Upper lobe of right lung (tissue), 1 donor: ENCODE measurements around the gene ANKS1B. TPM values are rescaled to one million over a fixed set of nuclear protein-coding genes. Genes with fewer than 3 reads are reported as not detected.
A peak's percentile ranks its signal among the peaks of the same experiment; 100 is the strongest.

ENCODE experiments used
- ATAC-seq: fragments of 200-7000 bp; cut with Tn5 transposase; one replicate; pipeline ENCODE4 v1.9.1; 2020; ENCODE audit warnings: mild to moderate bottlenecking, moderate library complexity
- DNase-seq: peaks from one replicate; pipeline ENCODE4 v3.0.0-alpha.2; 2020
- H3K27ac ChIP-seq: fragments of 200-600 bp; one replicate; pipeline ENCODE4 v1.8.0; 2022
- H3K27me3 ChIP-seq: fragments of 200-600 bp; one replicate; pipeline ENCODE4 v1.8.0; 2022; ENCODE audit warnings: mild to moderate bottlenecking
- H3K36me3 ChIP-seq: fragments of 200-600 bp; one replicate; pipeline ENCODE4 v1.8.0; 2022
- H3K4me1 ChIP-seq: fragments of 200-600 bp; one replicate; pipeline ENCODE4 v1.8.0; 2022
- H3K4me3 ChIP-seq: fragments of 200-600 bp; one replicate; pipeline ENCODE4 v1.8.0; 2022; ENCODE audit warnings: mild to moderate bottlenecking
- H3K9me3 ChIP-seq: fragments of 200-600 bp; one replicate; pipeline ENCODE4 v1.8.0; 2022
- intact Hi-C: fragments of 100-400 bp; cut with DNase I; formaldehyde crosslinking; loops from one replicate; pipeline ENCODE4 v1.11.0; 2022
- total RNA-seq: library from RNA; stranded (reverse); fragmentation: NEBNext Ultra II Directional; extraction: Animal tissue kit (Norgen Biotek cat#: 25700); gene quantifications from one replicate; pipeline ENCODE4 v1.2.1, GENCODE V29; 2021
- TF ChIP-seq, protein P1 (sequence below): fragments of 200-600 bp; IDR thresholded peaks from one replicate; pipeline ENCODE4 v1.8.0; 2022; ENCODE audit warnings: antibody characterized with exemption
- donor health status: DM: no; HTN: yes; CAD: no; lungs with severe emphysema.

Gene ANKS1B
- total RNA-seq, 1 donor from 2014 or later: 5.3 TPM

DNA sequence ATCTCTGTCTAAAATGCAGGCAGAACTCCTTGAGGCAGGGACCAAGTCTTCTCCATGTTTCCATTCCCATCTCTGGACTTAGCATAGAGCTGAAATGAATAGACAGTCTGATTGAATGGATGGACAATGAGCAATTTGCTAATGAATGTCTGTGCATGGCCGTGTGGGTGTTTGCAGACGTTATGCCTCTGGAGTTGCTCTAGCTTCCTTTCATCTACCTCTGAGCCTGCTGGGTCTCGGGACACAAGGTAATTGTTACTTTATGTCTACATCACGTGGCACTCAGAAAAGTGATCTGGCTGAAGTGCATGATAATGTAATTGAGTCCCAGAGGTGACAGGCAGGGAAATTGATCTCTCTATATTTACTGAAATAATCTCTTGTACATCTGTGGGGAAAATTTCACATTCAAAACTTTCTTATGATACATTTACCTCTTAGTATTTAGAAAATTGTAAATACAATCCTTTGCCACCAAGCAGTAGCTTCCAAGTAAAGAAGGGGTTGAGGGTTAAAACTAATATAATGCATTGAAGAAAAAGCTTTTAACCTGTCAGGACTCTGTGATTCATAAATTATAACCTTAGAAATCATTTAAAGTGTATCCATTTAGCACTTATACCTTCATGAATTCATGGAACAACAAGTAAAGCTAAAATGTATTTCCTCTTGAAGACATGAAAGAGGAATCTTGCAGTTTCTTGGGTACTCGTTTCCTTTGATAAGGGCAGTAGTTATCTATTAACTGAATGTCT, 915.6 kb downstream of the ANKS1B start:
- H3K4me3 ChIP-seq: no peak overlapping the region
- ATAC-seq: no peak
- TF ChIP-seq, protein P1, sequence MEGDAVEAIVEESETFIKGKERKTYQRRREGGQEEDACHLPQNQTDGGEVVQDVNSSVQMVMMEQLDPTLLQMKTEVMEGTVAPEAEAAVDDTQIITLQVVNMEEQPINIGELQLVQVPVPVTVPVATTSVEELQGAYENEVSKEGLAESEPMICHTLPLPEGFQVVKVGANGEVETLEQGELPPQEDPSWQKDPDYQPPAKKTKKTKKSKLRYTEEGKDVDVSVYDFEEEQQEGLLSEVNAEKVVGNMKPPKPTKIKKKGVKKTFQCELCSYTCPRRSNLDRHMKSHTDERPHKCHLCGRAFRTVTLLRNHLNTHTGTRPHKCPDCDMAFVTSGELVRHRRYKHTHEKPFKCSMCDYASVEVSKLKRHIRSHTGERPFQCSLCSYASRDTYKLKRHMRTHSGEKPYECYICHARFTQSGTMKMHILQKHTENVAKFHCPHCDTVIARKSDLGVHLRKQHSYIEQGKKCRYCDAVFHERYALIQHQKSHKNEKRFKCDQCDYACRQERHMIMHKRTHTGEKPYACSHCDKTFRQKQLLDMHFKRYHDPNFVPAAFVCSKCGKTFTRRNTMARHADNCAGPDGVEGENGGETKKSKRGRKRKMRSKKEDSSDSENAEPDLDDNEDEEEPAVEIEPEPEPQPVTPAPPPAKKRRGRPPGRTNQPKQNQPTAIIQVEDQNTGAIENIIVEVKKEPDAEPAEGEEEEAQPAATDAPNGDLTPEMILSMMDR: no peak
- intact Hi-C loops: no loop called here
- no peaks in the 10 kb centered on the region for H3K4me1 ChIP-seq
- H3K36me3 ChIP-seq: no peaks in the 10 kb centered on the region
- no peak for DNase-seq
- no peak overlapping the region for H3K27ac ChIP-seq
- no peaks in the 10 kb centered on the region for H3K27me3 ChIP-seq
- H3K9me3 ChIP-seq: no peaks in the 10 kb centered on the region

GRCh38 chr12:99067171-99067785, 917.5 kb downstream of the ANKS1B start:
- DNase-seq (no peak), ATAC-seq (no peak)
- H3K27me3 ChIP-seq: no peaks in the 10 kb centered on the region
- TF ChIP-seq, protein P1: no peak
- intact Hi-C loops: no loop called here
- no peak overlapping the region for H3K4me3 ChIP-seq
- no peaks in the 10 kb centered on the region for H3K4me1 ChIP-seq
- H3K9me3 ChIP-seq: no peaks in the 10 kb centered on the region
- no peaks in the 10 kb centered on the region for H3K36me3 ChIP-seq
- H3K27ac ChIP-seq: no peak overlapping the region

DNA sequence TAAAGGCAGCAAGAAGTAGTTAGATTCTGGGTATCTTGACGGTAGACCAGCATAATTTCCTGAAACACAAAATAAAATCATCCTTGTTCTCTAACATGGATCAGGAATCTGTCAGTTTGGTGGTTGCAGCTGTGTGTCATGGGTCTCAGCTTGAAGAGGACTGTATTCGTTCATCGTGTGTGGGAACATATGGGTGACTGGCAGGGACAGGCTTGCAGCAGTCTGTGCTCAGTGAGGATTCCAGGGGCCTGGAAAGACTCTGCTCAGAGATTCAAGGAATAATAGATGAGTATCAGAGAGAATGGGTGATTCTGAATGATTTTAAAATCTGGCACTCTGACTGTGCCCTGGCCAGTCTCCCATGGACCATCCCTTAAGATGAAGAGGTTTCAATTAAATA, 918.0 kb downstream of the ANKS1B start:
- ATAC-seq (no peak), DNase-seq (no peak)
- Histone ChIP-seq H3K4me3 (no peak overlapping the region), H3K4me1 (no peaks in the 10 kb centered on the region), H3K27me3 (no peaks in the 10 kb centered on the region), H3K9me3 (no peaks in the 10 kb centered on the region), H3K36me3 (no peaks in the 10 kb centered on the region), H3K27ac (no peak overlapping the region)
- TF ChIP-seq, protein P1: no peak
- intact Hi-C loops: no loop called here

GRCh38 chr12:99063182-99063581, 921.6 kb downstream of the ANKS1B start:
- H3K36me3 ChIP-seq: no peaks in the 10 kb centered on the region
- ATAC-seq (no peak), DNase-seq (no peak)
- H3K27me3 ChIP-seq: no peaks in the 10 kb centered on the region
- no peaks in the 10 kb centered on the region for H3K4me1 ChIP-seq
- intact Hi-C loops: no loop called here
- TF ChIP-seq, protein P1: no peak
- H3K27ac ChIP-seq: no peak overlapping the region
- H3K9me3 ChIP-seq: no peaks in the 10 kb centered on the region
- no peak overlapping the region for H3K4me3 ChIP-seq

DNA sequence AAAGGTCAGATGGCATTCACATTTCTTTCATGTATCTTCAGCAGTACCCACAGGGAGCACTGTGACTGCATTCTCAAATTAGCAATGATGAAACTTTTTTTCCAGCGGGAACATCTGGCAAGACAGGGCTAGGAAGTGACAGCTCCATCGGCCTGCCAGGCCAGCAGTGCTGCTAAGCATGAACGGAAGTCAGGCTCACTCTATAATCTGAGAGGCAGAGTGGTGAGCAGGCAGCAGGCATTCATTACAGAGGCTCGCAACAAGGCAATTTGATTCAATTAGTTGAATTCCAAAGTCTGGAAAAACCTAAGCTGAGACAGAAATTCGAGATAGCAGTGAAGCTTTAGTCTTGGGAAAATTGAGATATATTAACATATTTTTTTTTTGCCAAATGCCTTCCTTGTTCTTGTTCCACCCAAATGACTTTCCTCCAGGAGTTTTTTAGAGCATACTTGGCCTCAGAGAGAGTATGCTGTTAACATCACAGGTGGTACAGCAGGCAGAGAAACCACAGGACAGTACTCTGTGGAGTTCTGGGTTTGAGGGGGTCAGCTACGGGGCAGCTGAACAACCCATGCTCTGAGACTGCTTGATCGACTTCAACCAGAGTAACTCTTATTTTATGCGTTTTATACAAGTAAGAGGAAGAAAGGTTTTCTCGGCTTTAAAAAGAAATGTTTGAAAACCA, 924.8 kb downstream of the ANKS1B start:
- Histone ChIP-seq H3K36me3 (no peaks in the 10 kb centered on the region), H3K9me3 (no peaks in the 10 kb centered on the region), H3K27me3 (no peaks in the 10 kb centered on the region), H3K4me1 (no peaks in the 10 kb centered on the region), H3K4me3 (no peak overlapping the region), H3K27ac (no peak overlapping the region)
- no peak for DNase-seq
- ATAC-seq: peak; percentile 23
- intact Hi-C loops: no loop called here
- TF ChIP-seq, protein P1: no peak
